ENCODE results near the gene MEX3D. TPM values are rescaled to one million over a fixed set of nuclear protein-coding genes. Genes with fewer than 3 reads are reported as not detected.

Gene MEX3D
- 1 to 10 TPM; 5.4 to 9.4 (median 8.1) TPM for total RNA-seq
- polyA plus RNA-seq: 1 to 10 TPM; 1.8 to 5.9 TPM
- long read RNA-seq, donor 1: 0 reads
- long read RNA-seq, donor 2: 0 reads
- long read RNA-seq, donor 3: 0 reads

GRCh38 chr19:1568320-1569019 lies at the start of gene MEX3D:
Gene MEX3D (minus strand): TSS chr19:1568325. CDS start chr19:1568058, 267 bp downstream.
- peak within 1 kb of the TSS; percentile 27 to 86 (median 70) for H3K4me3 ChIP-seq
- H3K4me1 ChIP-seq: peaks cover 3 to 19% (median 12%) of the 10 kb centered on the region in 9 donors
- intact Hi-C loops (cut with DNase I): no loop called here
- H3K36me3 ChIP-seq: no peaks in the 10 kb centered on the region
- H3K9me3 ChIP-seq: no peaks in the 10 kb centered on the region
- H3K27ac ChIP-seq: peak within 1 kb of the TSS; percentile 58 to 91 (median 82)
- ATAC-seq (peak; percentile 63 to 87 (median 74)), DNase-seq (peak; percentile 74 to 86)
- TF ChIP-seq CTCF (IDR thresholded peaks at IDR 0.05): no peak
- WGBS, 2 donors: 6 to 17% methylated on average over 16 to 62 of the region's 63 CpGs
- peaks cover 0 to 10% (median 0%) of the 10 kb centered on the region in 7 donors for H3K27me3 ChIP-seq

- Histone ChIP-seq H3K36me3 (peaks cover 0 to 98% (median 6%) of the 10 kb centered on the region in 9 donors), H3K9me3 (peaks cover 0 to 6% (median 0%) of the 10 kb centered on the region in 11 donors), H3K4me3 (no peak overlapping the region), H3K4me1 (peaks cover 0 to 25% (median 8%) of the 10 kb centered on the region in 9 donors), H3K27ac (peak overlapping the region in 5 of 10 donors; percentile 20 to 51 (median 35)), H3K27me3 (no peaks in the 10 kb centered on the region)
- ATAC-seq: no peak
- intact Hi-C loops (cut with DNase I): loop anchor here in 1 of 10 donors (5.0 kb wide), 1 partner anchor 45 kb away; no protein-coding TSS in a partner anchor
- TF ChIP-seq CTCF (IDR thresholded peaks at IDR 0.05): no peak
- DNase-seq: no peak
- 62 to 69% methylated on average over 4 of the region's 4 CpGs for WGBS, 2 donors
Measured at GRCh38 chr19:1616875-1617274, 48.8 kb upstream of the MEX3D start.

- Histone ChIP-seq H3K4me1 (peaks cover 0 to 25% (median 8%) of the 10 kb centered on the region in 9 donors), H3K9me3 (peaks cover 0 to 6% (median 0%) of the 10 kb centered on the region in 11 donors), H3K27me3 (no peaks in the 10 kb centered on the region), H3K4me3 (no peak overlapping the region), H3K27ac (peak overlapping the region in 5 of 10 donors; percentile 20 to 51 (median 35)), H3K36me3 (peaks cover 0 to 98% (median 9%) of the 10 kb centered on the region in 9 donors)
- peak; percentile 28 to 79 (median 60) for ATAC-seq
- DNase-seq: peak in 1 of 2 donors; percentile 28
- WGBS, 2 donors: 61 to 70% methylated on average over 8 of the region's 8 CpGs
- TF ChIP-seq CTCF (IDR thresholded peaks at IDR 0.05): no peak
- intact Hi-C loops (cut with DNase I): loop anchor here in 1 of 10 donors (5.0 kb wide), 1 partner anchor 46 kb away; no protein-coding TSS in a partner anchor
Measured at GRCh38 chr19:1616396-1616795, 48.3 kb upstream of the MEX3D start.

GRCh38 chr19:1615156-1615765 lies 47.1 kb upstream of the MEX3D start:
- Histone ChIP-seq H3K9me3 (peaks cover 0 to 6% (median 0%) of the 10 kb centered on the region in 11 donors), H3K4me3 (no peak overlapping the region), H3K27ac (no peak overlapping the region), H3K36me3 (peaks cover 0 to 99% (median 10%) of the 10 kb centered on the region in 9 donors), H3K4me1 (peaks cover 0 to 25% (median 8%) of the 10 kb centered on the region in 9 donors), H3K27me3 (no peaks in the 10 kb centered on the region)
- intact Hi-C loops (cut with DNase I): loop anchor here in 1 of 10 donors (5.0 kb wide), 1 partner anchor 47 kb away; no protein-coding TSS in a partner anchor
- no peak for TF ChIP-seq CTCF (IDR thresholded peaks at IDR 0.05)
- ATAC-seq: no peak
- 94 to 95% methylated on average over 38 to 41 of the region's 41 CpGs for WGBS, 2 donors
- no peak for DNase-seq

Data from heart right ventricle (tissue), 16 donors.